HCT116 (cell line): ENCODE results near the gene SGTB.

Source experiments
- MAX ChIP-seq: IDR thresholded peaks from 2 replicates; pipeline ENCODE4 v1.6.1; 2012
- POLR2A ChIP-seq: IDR thresholded peaks from 2 replicates; pipeline ENCODE4 v1.7.0; 2011; ENCODE audit warnings: borderline replicate concordance; ENCODE audit not compliant: insufficient read depth, insufficient read length; ENCODE audit errors: extremely low read depth

- no peak for TF ChIP-seq POLR2A
- no peak for TF ChIP-seq MAX
Measured at GRCh38 chr5:65768723-65769346, 46.9 kb upstream of the SGTB start.
